ENCODE data around the gene NRP1.

NRP1 gene

GRCh38 chr10:33276282-33276923 lies 58.1 kb downstream of the NRP1 start:
- no peaks in the 10 kb centered on the region for H3K27me3 ChIP-seq (ENCODE audit: insufficient read depth, low read depth, severe bottlenecking)
- H3K27ac ChIP-seq, result no peak overlapping the region
- no peak overlapping the region for H3K4me3 ChIP-seq (ENCODE audit: low read depth, low read length)
- H3K36me3 ChIP-seq, result no peaks in the 10 kb centered on the region
- no peak for DNase-seq
- no peak for TF ChIP-seq CTCF (IDR thresholded peaks at IDR 0.05; ENCODE audit: low read depth, low read length)
- H3K9me3 ChIP-seq (ENCODE audit: severe bottlenecking), result no peaks in the 10 kb centered on the region

- Histone ChIP-seq H3K9me3 (ENCODE audit: severe bottlenecking) (no peaks in the 10 kb centered on the region), H3K36me3 (no peaks in the 10 kb centered on the region), H3K4me3 (ENCODE audit: low read depth, low read length) (no peak overlapping the region), H3K27ac (no peak overlapping the region), H3K27me3 (ENCODE audit: insufficient read depth, low read depth, severe bottlenecking) (no peaks in the 10 kb centered on the region)
- DNase-seq, result no peak
- TF ChIP-seq CTCF (IDR thresholded peaks at IDR 0.05; ENCODE audit: low read depth, low read length), result no peak
Observed at GRCh38 chr10:33274096-33274785, 60.2 kb downstream of the NRP1 start.

DNA sequence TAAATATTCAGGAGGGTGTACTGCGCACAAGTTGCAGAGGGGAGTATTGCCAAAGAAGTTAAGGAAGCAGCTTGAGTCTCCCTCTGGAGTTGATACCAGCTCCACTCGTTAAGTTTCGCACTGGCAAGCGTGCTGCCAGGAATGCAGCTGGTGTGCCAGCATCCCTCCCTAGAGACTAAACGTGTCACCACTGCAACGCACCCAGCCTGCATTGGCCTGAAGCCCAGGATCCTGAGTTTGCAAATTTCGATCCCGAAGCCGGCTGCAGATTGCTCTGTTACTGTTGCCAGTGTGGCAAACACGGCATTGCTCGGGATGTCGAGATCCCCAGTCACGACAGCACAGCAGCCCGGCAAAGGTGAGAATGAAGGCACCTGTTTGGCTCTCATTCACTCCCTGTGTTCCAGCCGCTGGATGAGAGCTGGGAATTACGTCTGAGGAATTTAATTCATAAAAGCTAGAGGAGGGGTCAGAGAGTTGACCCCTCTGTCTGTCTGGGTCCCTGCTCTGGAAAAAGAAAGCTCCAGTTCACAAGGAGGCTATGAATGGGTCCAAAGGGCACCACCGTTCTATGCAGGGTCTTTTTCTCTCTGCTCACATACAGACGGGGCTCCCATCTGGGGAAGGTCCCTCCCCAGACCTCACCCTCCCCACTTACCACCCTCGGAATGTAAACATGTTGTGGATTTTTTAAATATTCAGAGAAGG lies 61.0 kb downstream of the NRP1 start:
- Histone ChIP-seq H3K9me3 (ENCODE audit: severe bottlenecking) (no peaks in the 10 kb centered on the region), H3K4me3 (ENCODE audit: low read depth, low read length) (no peak overlapping the region), H3K27ac (no peak overlapping the region), H3K27me3 (ENCODE audit: insufficient read depth, low read depth, severe bottlenecking) (no peaks in the 10 kb centered on the region), H3K36me3 (no peaks in the 10 kb centered on the region)
- DNase-seq, result no peak
- no peak for TF ChIP-seq CTCF (IDR thresholded peaks at IDR 0.05; ENCODE audit: low read depth, low read length)

DNA sequence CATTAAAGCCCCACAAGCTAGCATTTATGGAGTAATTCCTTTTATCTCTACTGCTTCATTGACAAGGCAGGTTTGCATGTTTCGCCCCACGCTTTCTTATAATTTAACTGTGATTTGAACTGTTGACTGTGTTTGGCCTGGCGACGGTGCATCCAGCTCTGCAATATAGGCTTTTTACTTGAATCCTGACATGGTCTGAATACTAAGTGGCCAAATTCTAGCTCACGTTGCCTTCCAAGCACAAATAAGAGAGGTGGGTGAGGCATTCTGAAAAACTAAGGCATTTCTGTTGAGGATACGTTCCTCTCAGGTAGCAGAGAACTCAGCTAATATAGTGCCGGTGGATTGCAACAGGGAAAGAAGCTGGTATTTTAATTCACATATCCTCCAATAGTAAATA lies 61.8 kb downstream of the NRP1 start:
- Histone ChIP-seq H3K36me3 (no peaks in the 10 kb centered on the region), H3K27me3 (ENCODE audit: insufficient read depth, low read depth, severe bottlenecking) (no peaks in the 10 kb centered on the region), H3K9me3 (ENCODE audit: severe bottlenecking) (no peaks in the 10 kb centered on the region), H3K27ac (no peak overlapping the region), H3K4me3 (ENCODE audit: low read depth, low read length) (no peak overlapping the region)
- DNase-seq, result no peak
- TF ChIP-seq CTCF (IDR thresholded peaks at IDR 0.05; ENCODE audit: low read depth, low read length), result no peak

DNA sequence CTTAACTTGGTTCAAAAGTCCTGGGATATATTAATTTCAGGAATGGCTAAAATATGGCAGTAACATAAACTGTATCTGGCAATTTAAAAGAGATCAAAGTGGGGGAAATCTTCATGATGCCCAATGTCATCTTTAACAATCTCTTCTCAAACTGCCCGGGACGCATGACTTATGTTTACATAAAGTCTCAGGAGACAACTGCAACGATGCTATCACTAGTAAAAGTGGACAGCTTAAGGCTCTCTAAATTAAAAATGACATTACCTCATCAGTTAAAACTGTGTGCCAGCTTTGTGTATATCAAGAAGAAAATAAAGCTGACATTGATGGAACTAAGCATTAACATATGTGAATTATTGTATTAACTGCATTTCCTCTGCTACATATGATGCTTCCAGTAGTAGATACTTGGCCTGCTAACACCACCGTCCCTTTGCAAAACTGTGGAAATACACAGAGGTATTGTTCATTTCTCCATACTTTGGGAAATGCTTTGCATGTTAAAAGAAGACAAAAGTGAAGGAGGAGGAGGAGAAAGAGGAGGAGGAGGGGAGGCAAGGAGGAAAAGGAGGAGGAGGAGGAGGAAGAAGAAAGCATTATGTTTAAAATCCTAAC lies 62.4 kb downstream of the NRP1 start:
- H3K27me3 ChIP-seq (ENCODE audit: insufficient read depth, low read depth, severe bottlenecking), result no peaks in the 10 kb centered on the region
- H3K36me3 ChIP-seq, result no peaks in the 10 kb centered on the region
- H3K4me3 ChIP-seq (ENCODE audit: low read depth, low read length), result no peak overlapping the region
- H3K27ac ChIP-seq, result no peak overlapping the region
- no peak for DNase-seq
- no peaks in the 10 kb centered on the region for H3K9me3 ChIP-seq (ENCODE audit: severe bottlenecking)
- no peak for TF ChIP-seq CTCF (IDR thresholded peaks at IDR 0.05; ENCODE audit: low read depth, low read length)

Data from WERI-Rb-1 (cell line).